ENCODE measurements around the gene RNF181.
"Not testable (repeated sequence)": the region's sequence is repeated elsewhere in the genome, so short reads cannot be mapped to it uniquely, and the experiment has no call there.

Gene RNF181

GRCh38 chr2:85606116-85606455 lies 10.5 kb downstream of the RNF181 start:
- Histone ChIP-seq H3K4me3 (no peak overlapping the region), H3K27ac (no peak overlapping the region)

GRCh38 chr2:85607268-85608215 lies 12.0 kb downstream of the RNF181 start:
- H3K4me3 ChIP-seq: no peak overlapping the region
- peak overlapping the region in 3 of 21 experiments; percentile 5 to 25 (median 21) for H3K27ac ChIP-seq

- Histone ChIP-seq H3K4me3 (peak overlapping the region; percentile 71 to 97 (median 93)), H3K27ac (peak overlapping the region; percentile 54 to 94 (median 86))
These were observed 15.7 kb downstream of the RNF181 start for GRCh38 chr2:85611217-85611704.

GRCh38 chr2:85611705-85612587 lies 16.4 kb downstream of the RNF181 start, which contains the start of gene C2orf68:
Gene C2orf68 (minus strand): TSS chr2:85612066. CDS start chr2:85611984, 82 bp downstream.
- H3K27ac ChIP-seq: peak within 1 kb of the TSS; percentile 54 to 94 (median 86)
- H3K4me3 ChIP-seq: peak within 1 kb of the TSS; percentile 71 to 97 (median 93)

GRCh38 chr2:85613717-85614515 lies 18.4 kb downstream of the RNF181 start:
- no peak overlapping the region for H3K4me3 ChIP-seq
- H3K27ac ChIP-seq: no peak overlapping the region

GRCh38 chr2:85614757-85615156 lies 19.2 kb downstream of the RNF181 start:
- H3K4me3 ChIP-seq, H3K27ac ChIP-seq: not testable (repeated sequence)

- H3K27ac ChIP-seq: peak overlapping the region in 18 of 21 experiments; percentile 63 to 96 (median 87)
- peak overlapping the region in 6 of 7 experiments; percentile 82 to 97 (median 92) for H3K4me3 ChIP-seq
These were observed 19.8 kb downstream of the RNF181 start for GRCh38 chr2:85615413-85615728.

- not testable (repeated sequence) for H3K4me3 ChIP-seq, H3K27ac ChIP-seq
These were observed 22.2 kb downstream of the RNF181 start for GRCh38 chr2:85617723-85618122.

GRCh38 chr2:85619617-85620016 lies 24.1 kb downstream of the RNF181 start:
- no peak overlapping the region for H3K27ac ChIP-seq
- H3K4me3 ChIP-seq: no peak overlapping the region

- Histone ChIP-seq H3K27ac (no peak overlapping the region), H3K4me3 (no peak overlapping the region)
These were observed 25.8 kb downstream of the RNF181 start for GRCh38 chr2:85621338-85621737.

GRCh38 chr2:85623991-85624390 lies 28.4 kb downstream of the RNF181 start:
- no peak overlapping the region for H3K27ac ChIP-seq
- no peak overlapping the region for H3K4me3 ChIP-seq

GRCh38 chr2:85628658-85629057 lies 33.1 kb downstream of the RNF181 start:
- no peak overlapping the region for H3K4me3 ChIP-seq
- H3K27ac ChIP-seq: no peak overlapping the region

GRCh38 chr2:85631316-85631715 lies 35.8 kb downstream of the RNF181 start:
- Histone ChIP-seq H3K27ac (no peak overlapping the region), H3K4me3 (no peak overlapping the region)

GRCh38 chr2:85635011-85635410 lies 39.5 kb downstream of the RNF181 start:
- H3K4me3 ChIP-seq: no peak overlapping the region
- no peak overlapping the region for H3K27ac ChIP-seq

GRCh38 chr2:85635636-85636035 lies 40.1 kb downstream of the RNF181 start:
- H3K27ac ChIP-seq: no peak overlapping the region

GRCh38 chr2:85642725-85643124 lies 47.2 kb downstream of the RNF181 start:
- H3K27ac ChIP-seq: peak overlapping the region in 2 of 21 experiments; percentile 35 to 63
- no peak overlapping the region for H3K4me3 ChIP-seq

More at GRCh38 chr2:85635636-85636035, 40.1 kb downstream of the RNF181 start:
- H3K4me3 ChIP-seq: no peak overlapping the region

GRCh38 chr2:85644909-85645308 lies 49.4 kb downstream of the RNF181 start:
- no peak overlapping the region for H3K27ac ChIP-seq
- no peak overlapping the region for H3K4me3 ChIP-seq

- no peak overlapping the region for H3K27ac ChIP-seq
- no peak overlapping the region for H3K4me3 ChIP-seq
These were observed 50.6 kb downstream of the RNF181 start for GRCh38 chr2:85646166-85646565.
